Activated CD4-positive, alpha-beta T cell treated with anti-CD3 and anti-CD28 coated beads for 24 hours (primary cell): ENCODE results near the gene POC1B.

Experiments
- DNase-seq, 2 donors: peaks; one replicate each; pipeline ENCODE4 v3.0.0-alpha.2; 2020; ENCODE audit warnings: low read depth in 2 of 2

Gene POC1B

GRCh38 chr12:89525824-89526770 lies at the start of gene POC1B:
Gene POC1B (minus strand): TSS chr12:89526047. CDS start chr12:89525895, 152 bp downstream.
- peak; percentile 51 to 65 for DNase-seq

GRCh38 chr12:89575374-89575773 lies 49.5 kb upstream of the POC1B start:
- no peak for DNase-seq

DNA sequence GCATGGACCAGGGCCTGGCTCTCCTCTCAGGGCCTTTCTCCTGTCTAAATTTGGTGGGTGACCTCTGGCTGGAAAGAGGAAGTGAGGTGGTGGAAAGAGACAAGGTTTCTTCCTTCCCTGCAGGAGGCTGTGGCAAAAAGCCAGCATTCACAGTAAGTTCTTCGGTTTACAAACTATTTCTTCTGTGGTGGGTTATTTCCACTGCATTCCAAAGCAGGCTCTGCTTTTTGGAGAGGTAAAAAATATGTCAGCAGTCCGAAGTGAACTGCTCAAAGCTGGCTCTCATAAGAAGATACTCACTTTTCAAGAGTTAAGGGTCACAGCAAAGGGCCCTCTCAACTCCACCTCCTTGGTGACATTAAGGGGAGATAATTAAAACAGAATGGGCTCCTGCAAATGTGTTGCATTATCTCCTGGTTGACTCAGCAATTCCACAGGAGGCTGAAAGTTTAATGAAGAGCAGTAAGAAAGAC lies 48.9 kb upstream of the POC1B start:
- no peak for DNase-seq

DNA sequence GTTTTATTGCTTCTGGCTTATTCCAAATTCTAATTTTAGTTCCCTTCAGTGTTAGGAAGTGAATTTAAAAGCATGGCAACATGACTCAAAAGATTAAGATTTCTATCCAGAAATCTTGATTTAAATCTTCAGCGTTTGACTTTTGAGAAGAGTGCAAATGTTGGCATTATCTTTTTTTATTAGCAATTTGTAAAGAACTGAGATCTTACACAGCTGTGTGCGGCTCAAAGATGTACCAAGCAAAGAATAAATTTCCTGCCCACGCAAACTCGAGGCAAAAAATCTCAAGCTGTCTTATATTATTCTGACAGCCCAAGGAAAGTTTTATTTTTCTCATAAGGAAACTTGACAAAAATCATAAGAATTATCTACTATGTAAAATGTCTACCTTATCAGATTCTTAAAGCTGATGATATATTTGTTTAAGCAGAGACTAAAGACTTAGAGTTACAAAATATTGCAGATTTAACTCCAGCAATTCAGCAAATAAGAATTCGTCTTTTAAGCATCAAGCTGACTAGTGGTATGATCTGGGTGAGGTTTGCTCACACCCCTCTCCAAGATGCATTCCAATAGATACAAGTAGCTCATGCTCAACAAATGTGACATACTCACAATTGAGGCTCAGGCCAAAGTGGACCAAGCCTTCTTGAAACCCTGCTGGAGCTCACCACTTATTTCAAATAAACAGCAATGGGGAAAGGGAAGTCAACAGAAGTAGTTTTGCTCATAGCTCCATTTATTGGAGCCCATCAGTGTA lies 47.4 kb upstream of the POC1B start:
- DNase-seq: no peak

DNA sequence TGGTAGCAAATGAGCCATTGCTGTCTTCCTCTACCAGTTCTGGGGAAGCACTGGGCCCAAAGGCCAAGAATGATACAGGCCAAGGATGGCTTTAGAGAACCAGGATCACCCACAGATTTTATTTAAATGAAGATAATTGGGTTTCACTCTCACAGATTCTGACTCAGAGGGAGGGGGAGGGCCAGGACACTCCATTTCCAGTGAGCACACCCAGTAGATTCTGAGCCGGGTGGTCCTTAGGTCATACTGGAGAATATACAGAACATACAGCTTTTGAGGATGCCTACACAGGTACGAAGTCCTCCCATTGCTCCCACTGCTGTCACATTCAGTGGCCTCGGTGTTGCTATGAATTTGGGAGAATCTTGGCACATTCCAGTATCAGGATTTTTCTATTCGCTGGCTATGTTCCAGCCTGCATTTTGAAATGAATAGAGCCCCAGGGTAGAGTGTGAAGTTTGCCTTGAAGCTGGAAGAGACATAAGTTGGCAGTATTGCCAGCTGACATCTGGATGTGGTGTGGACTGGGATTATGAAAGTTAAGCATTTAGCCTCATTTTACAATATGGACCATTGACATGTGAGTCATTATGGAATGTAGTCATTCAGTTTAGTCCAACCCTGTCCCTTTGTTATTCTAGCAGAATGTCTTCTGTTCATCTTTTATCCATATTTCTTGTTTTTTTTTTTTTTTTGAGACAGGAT lies 45.8 kb upstream of the POC1B start:
- no peak for DNase-seq

DNA sequence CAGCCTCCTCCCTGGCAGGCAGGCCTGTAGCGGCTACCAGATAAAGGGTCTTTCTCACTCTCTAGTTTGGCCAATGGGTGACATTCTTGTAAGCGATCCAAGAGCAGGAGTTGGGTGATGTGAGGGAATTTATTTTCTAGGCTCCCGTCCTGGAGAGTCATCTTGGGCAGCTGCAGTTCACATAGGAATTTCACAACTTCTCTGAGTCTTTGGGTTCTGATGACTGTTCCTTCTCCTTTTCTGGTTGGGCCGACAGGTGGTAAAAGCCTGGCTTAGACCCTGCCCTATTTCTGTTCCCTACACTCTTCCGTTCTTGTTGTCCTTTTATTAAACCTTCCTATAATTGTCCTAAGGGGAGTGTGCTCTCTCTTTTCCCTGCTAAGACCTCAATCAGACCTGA lies 42.6 kb upstream of the POC1B start:
- DNase-seq: no peak

DNA sequence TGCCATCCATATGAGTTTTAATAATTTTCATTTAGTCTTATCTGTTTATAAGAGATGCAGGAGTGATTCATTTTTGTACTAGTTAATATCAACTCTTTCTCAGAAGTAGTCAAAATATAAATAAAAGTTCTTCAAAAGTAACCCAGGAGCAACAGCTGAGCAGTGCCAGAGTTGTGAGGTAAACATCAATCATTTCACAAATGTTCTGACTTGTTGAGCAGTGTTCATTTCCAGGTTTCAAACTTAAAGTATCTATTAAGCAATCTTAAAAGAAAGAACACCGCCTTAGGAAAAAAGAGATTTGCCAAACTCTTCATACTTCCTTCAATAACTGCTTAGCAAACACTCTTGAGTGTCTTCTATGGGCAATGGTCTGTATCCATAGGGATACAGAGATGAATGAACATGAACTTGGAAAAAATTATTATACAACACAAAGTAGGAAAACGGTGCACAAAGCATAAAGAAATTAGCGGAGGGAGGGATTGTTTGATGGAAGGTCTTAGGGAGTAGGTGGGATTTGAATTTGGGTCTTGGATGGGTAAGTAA lies 41.9 kb upstream of the POC1B start:
- DNase-seq: no peak

DNA sequence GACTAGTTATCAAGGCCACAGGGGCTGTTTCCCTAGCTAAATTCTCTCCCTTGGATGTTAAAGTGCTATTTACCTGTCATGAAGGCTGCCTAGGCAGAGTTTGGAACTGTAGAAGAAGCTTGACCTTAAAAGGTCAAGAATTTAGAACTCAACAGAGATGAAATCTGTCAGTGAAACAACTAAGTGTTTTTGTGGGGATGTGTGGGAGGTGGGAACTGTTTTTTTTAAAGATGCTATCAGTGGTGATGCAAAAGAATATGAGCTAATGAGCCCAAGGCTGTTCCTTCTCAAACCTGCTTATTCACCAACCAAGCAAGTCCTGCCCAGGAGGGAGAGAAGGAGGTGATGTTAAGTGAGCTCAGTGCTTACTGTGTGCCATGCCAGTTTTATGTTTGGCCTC lies 40.8 kb upstream of the POC1B start:
- DNase-seq: no peak

- DNase-seq: no peak
These were observed 39.2 kb upstream of the POC1B start for GRCh38 chr12:89565002-89565401.

DNA sequence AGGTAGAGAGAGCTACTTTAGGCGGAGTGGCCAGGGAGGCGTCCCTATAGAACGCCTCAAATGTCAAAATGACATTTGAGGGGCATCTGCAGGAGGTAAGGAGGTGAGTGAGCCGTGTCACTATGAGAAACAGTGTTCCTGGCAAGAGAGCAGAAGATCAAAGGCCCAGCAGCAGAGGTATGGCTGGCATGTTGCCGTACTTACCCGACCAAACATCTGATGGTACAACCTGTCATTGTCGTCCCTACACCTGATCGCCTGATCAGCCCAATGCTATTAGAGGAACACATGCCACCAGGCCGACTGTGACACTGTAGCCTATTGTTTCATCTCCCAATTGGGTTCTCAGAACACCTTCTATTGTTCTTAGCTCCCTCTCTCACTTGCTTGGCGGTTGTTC lies 33.9 kb upstream of the POC1B start:
- no peak for DNase-seq

GRCh38 chr12:89556976-89557375 lies 31.1 kb upstream of the POC1B start:
- no peak for DNase-seq

DNA sequence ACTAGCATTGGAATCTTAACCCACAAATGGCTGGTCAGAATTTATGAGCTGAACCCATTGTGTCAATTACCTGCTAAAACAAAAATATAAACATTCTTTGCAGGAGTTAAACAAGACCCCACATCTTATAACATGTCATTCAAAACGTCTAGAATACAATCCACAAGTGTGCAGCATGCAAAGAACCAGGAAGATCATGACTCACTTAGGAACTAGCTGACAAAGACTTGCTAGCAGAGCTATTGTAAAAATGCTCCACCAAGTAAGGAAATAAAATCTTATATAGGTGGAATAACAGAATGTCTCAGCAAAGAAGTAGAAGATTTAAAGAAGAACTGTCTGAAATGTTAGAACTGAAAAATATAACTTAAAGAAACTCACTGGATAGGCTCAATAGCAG lies 26.5 kb upstream of the POC1B start:
- DNase-seq: no peak

- DNase-seq: no peak
These were observed 25.9 kb upstream of the POC1B start for GRCh38 chr12:89551747-89552146.

GRCh38 chr12:89547101-89547500 lies 21.3 kb upstream of the POC1B start:
- no peak for DNase-seq

- DNase-seq: no peak
These were observed 20.3 kb upstream of the POC1B start for GRCh38 chr12:89546151-89546550.

DNA sequence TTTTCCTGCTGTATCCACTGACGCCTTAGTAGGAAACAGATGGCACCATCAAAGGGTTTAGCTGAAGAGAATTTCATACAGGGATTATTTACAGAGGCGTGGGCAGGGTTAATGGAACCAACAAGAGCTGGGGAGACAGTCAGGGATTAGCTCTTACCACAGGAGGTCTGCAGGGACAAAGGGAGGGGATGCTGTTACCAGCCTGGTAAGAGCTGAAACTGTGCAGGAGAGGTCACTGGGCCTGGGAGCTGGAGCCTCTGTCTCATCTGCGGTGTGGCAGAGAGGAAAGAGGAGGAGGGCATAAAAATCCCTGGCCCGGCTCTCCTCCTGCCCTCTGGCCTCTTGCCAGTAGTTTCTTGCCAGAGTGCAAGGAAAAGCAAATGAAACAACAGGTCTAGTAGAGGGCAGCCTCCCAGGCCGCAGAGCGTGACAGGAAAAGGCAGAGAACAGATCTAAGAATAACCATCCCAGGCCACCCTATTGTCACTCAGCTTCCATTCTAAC lies 18.9 kb upstream of the POC1B start:
- DNase-seq: no peak

GRCh38 chr12:89544022-89544421 lies 18.2 kb upstream of the POC1B start:
- no peak for DNase-seq

DNA sequence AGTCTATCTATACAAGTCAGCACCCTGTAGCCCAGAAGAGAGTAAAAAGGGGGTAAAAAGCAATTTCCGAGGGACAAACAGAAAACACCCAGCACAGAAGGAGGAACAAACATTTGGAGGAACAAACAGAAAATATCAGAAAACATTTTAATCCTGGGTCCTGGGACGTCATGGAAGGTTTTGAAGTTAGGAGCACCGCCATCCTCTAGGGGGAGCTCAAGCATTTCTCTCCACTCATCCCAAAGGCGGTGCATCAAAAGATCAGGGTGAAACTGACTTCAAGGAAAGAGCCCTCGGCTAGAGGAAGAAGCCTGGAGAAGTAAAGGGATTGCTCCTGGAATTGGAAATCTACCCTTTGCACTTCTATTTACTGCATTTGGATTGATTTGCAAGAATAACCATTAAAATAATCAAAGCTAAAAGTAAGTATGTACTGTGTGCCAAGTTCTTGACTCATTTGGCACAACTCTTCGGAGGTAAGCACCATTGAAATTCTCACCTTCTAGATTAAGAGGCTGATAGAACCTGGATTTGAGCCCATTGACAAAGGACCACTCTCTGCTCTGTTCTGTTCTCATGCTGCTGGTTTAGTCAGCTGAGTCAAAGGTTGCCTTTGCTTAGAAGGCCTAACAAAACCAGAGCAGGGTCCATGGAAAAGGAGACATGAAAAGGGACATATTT lies 17.2 kb upstream of the POC1B start:
- peak; percentile 25 to 55 for DNase-seq

GRCh38 chr12:89542236-89542635 lies 16.4 kb upstream of the POC1B start:
- DNase-seq: no peak

DNA sequence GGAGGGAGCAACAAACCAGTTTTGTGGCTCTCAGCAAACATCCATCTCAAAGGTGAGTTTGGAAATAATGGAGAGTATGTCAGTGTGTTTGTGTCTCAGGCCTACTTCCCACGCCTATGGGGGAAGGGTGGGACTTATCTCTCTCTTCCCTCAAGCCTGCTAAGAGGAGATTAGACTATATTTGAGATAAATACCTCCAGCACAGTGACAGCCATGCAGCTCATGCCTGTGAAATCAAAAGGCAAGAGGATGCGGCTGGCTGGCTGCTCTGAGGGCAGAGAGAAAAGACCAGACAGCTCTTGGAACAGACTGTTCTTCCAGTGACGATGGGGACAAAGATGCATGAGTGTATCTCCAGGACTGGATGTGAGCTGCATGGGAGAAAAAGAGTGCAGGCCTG lies 14.7 kb upstream of the POC1B start:
- no peak for DNase-seq
